Measurements from ENCODE around the gene FREY1.

DNA sequence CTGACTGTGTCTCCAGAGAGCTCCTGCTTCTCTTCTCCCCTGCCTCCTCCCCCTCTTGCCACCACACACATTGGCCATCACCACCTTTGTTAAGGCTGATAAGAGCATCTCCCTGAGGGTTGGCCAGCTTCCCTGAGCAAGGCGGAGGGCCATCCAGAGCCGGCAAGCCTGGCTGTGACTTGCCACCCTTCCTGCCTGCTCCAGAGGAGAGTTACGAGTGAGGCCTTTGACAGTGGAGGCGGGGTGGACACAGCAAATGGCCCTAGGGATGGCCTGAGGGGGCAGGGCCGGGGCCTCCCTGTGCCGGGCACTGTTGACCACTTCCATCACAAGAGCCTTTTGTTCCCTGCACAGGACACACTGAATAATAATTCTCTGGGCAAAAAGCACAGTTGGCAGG, 5.4 kb downstream of the FREY1 start:
- TF ChIP-seq CTCF (conservative IDR thresholded peaks at IDR 0.05; ENCODE audit: low read length) (no peak), EZH2phosphoT487 (IDR thresholded peaks at IDR 0.05; ENCODE audit: borderline replicate concordance) (no peak)

Measured in Loucy (cell line).